Renal cortical epithelial cell (primary cell): Measurements from ENCODE around the gene MIGA1. TPM values are rescaled to one million over a fixed set of nuclear protein-coding genes. Genes with fewer than 3 reads are reported as not detected.
A peak's percentile ranks its signal among the peaks of the same experiment; 100 is the strongest.
"Not testable (repeated sequence)": the region's sequence is repeated elsewhere in the genome, so short reads cannot be mapped to it uniquely, and the experiment has no call there.

Experiments
- DNase-seq: peaks from one replicate; pipeline ENCODE4 v3.0.0-alpha.2; 2011; ENCODE audit warnings: low read depth
- total RNA-seq: library from RNA; depleted of rRNA; stranded (reverse); fragments of >200 nt; gene quantifications from 2 replicates; pipeline ENCODE4 v1.2.3, GENCODE V29; 2014

Gene MIGA1
- total RNA-seq, 1 donor from 2014 or later: 23.9 TPM

DNA sequence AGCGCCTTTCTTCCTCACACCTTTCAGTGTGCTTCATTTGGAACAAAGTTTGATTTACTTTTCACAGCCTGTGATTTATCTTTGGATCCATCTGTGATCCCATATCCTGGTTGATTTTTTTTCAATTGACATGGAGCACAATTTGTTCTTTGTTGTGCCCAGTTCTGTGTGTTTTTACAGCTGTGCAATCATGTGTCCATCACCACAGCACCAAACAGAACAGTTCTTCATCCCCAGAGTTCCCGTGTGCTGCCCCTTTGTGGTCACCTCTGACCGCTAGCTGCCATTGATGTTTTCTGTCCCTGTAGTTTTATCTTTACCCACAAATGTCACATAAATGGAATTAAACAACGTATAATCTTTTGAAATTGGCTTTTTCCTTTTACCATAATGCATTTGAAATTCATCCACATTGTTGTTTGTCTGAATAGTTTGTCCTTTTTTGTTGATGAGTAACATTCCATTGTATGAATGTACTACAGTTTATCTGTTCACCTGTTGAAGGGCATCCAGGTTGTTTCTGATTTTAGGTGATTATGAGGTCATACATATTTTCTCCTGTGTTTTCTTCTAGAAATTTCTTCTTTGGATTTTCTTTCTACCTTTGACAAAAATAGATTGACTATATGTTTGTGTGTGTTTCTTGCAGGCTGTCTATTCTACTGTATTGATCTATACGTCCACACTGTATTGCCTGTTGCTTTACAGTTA, 17.4 kb downstream of the MIGA1 start:
- DNase-seq: no peak

DNA sequence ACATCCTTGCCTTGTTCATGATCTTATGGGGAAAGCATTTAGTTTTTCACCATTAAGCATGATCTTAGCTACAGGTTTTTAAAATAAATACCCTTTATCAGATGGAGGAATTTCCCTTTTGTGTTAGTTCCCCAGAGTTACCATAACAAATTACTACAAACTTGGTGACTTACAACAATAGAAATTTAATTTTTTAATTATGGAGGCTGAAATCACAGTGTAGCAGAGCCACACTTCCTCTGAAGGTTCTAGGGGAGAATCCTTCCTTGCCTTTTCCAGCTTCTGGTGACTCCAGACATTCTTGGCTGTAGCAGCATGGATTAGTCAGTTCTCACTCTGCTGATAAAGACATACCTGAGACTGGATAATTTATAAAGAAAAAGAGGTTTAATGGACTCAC, 18.5 kb downstream of the MIGA1 start:
- peak; percentile 22 for DNase-seq

DNA sequence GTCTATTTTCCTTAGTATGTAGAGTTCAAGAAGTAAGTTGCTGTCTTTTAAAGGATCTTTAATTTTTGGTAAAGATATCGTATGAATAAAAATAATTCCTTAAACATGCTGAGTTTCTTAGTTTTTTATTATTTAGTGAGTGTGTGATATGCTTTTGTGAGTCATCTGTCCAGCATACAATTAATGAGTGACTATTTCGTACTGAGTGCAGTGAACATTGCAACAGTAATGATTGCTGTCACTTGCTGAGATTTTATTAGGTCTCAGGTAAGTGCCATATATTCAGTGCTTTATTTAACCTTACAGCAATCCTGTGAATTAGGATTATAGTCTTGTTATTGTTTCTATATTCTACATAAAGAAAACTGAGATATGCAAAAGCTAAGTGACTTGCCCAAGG, 22.6 kb downstream of the MIGA1 start:
- peak; percentile 83 for DNase-seq

DNA sequence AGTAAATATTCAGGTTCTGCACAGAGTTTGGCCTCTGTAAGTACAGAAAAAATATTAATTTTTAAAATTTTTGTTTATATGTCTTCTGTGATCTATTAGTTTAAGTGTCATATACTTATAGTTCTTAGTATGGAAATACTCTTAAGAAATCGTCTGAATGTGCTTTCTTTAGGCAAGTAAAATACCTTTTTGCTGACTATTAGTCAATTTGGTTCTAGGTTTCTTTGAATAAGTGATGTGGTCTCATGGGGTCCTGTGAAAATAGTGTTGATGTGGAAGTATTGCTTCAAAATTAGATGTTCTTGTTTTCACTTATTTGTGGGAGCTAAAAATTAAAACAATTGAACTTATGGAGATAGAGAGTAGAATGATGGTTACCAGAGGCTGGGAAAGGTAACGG, 23.9 kb downstream of the MIGA1 start:
- DNase-seq: no peak

DNA sequence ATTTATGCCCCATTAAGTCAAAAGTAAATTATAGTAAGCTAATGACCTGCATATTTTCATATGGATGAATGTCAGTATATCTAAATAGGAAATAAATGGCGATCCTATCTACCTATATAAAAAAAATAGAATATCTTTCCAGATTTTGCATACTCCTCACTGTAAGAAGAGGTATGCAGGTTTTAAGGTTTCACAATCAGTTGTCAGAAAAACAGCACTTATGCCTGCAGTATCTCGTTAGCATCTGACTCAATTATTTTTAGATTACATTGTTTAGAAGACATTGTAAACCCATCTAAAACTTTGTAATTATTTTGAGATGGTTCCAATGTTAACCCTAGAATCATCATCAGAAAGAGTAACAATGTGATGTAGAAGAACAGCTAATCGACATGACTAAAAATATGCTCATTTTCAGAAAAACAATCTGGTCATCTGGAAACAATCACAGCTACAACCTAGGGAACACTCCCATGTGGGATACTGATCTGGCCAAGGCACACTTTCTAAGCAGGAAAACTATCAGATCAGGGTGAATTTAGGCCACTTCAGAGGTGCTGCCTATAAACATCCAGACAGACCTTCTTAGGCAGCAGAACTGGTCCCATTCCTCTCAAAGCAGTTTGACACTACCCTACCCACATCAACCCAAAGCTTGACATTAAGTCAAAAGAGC, 30.5 kb downstream of the MIGA1 start:
- not testable (repeated sequence) for DNase-seq

DNA sequence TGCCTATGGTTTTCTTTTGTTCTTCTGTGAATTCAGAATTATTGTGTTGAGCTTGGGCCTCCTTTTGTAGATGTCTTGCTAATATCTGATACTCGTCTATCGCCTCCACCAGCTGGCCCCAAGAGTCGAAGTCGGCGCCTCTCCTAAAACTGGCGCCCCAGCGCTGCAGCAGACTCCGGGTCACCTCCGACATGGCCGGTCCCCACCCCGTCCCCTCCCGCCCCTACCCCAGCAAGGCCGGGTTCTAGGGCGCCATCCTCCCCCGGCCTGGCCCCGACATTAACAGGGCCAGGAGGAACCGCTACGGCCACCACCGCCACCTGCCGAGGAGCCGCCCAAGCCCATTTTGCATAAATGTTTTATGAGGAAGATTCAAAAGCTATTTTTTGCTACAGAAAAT, 32.1 kb downstream of the MIGA1 start:
- not testable (repeated sequence) for DNase-seq

DNA sequence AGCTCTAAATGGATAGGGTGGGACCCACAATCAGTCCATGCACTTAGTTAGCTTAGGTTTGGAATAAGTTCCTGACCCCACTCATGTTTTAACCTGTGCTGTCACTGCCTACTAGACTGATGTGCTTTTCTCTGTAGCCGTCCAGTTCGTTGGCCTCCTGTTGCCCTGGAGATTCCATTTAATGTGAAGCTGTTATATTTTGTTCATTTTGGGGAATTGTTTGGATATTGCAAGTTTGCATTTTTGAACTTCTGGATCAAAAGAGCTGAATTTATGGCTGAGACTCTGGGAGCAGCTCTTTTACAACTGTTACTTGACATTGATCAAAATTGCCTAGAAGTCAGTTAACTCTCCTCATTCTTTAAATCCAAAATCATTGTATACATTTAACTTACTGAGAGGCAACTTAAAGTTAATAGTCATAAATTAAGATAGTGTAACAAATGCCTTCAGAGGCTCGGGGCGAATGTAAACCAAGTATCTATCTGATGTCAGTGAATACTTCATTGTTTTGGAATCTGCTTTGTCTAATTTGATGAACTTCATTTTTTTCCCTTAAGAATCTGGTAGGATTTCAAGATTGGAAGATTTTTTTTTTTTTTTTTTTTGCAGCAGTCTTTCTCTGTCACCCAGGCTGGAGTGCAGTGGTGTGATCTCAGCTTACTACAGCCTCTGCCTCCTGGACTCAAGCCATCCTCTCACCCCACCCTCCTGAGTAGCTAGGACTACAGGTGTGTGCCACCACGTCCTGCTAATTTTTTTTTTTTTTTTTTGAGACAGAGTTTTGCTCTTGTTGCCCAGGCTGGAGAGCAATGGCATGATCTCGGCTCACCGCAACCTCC, 38.1 kb downstream of the MIGA1 start:
- DNase-seq: no peak

DNA sequence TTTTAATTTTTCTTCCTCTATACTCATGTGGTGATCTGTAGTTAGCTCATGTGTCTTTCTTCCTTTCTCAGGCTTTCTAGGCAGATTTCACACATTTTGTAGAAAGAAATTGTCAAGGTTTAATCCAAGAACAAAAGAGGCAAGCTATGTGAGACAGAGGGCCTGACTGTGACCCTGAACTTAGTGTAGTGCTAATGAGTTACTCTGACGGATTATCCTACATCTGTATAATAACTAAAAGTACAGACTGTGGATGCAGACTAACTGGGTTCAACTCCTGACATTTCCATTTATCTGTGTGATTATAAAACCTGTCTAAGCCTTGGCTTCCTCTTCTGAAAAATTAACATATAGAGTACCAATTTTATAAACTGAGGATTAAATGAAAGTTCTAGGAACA, 40.7 kb downstream of the MIGA1 start:
- DNase-seq: no peak

DNA sequence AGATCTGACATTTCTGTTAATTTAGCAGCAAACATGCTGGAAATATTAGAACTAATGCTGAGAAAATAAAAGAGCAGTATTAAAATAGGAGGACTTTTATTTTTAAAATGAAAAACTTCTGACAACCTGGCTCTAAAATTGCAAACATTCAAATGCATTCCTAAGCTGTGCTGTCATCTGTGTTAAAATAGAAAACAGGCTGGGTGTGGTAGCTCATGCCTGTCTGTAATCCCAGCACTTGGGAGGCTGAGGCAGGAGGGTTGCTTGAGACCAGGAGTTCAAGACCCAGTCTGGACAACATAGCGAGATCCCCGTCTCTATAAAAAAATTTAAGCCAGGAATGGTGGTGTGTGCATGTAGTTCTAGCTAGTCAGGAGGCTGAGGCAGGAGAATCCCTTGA, 44.6 kb downstream of the MIGA1 start:
- peak; percentile 75 for DNase-seq

DNA sequence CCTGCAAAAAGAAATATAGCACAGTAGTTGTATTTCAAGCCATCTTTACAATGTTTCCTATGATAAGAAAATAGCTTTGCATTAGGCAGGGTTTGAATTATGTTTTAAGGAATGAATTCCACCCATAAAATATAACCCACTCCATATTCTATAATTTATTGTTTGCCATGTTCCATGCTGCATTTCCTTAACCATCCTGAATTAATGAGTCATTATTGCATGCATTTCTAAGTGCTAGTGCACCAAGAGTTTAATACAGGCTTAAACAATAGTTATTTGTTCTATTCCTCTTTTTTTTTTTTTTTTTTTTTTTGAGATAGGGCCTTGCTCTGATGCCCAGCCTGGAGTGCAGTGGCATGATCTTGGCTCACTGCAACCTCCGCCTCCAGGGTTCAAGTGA, 45.2 kb downstream of the MIGA1 start:
- no peak for DNase-seq

DNA sequence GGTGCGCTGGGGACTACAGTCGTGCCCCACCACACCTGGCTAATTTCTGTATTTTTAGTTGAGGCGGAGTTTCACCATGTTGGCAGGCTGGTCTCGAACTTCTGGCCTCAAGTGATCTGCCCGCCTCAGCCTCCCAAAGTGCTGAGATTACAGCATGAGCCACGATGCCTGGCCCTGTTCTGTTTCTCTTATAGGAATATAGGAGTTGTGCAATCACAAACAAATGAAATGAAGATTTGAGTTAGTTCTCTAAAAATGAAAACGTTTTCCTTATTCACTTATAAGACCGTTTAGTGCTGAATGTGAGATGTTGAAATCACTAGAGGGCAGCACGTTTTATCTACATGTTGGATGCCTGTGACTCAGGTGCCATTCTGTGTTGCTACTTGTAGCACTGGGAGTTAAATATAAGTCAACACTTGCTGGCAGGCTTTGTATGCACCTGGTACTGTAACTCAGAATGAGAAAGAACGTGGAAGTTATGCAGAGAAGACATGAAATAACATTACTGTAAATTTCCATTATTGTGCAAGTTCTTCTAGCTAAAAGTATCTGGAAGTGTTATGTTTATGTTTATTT, 45.8 kb downstream of the MIGA1 start:
- DNase-seq: peak; percentile 90

DNA sequence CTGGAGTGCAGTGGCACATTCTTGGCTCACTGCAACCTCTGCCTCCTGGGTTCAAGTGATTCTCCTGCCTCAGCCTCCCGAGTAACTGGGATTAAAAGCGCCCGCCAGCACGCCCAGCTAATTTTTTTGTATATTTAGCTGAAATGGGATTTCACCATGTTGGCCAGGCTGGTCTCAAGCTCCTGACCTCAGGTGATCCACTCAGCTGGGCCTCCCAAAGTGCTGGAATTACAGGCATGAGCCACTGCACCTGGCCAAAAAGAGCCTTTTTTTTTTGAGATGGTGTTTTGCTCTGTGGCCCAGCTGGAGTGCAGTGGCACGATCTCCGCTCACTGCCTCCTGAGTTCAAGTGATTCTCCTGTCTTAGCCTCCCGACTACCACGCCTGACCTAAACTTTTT, 47.4 kb downstream of the MIGA1 start:
- DNase-seq: not testable (repeated sequence)

DNA sequence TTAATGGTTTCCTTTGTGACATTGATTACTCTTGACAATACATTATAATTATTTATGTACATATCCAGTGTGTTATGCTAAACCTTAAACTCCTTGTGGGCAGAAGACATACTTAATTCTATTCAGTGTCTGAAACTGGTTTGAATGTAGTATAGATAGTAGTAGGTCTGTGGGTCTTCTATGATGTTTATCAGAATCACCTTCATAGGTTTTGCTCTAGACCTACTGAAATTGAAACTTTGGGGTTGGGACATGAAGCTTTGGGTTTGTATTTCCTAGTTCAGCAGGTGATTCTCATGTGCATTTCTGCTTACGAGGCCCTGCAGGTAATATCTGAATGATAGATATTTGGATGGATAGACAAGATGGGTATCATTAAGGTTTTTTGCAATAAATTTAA, 48.6 kb downstream of the MIGA1 start:
- no peak for DNase-seq

DNA sequence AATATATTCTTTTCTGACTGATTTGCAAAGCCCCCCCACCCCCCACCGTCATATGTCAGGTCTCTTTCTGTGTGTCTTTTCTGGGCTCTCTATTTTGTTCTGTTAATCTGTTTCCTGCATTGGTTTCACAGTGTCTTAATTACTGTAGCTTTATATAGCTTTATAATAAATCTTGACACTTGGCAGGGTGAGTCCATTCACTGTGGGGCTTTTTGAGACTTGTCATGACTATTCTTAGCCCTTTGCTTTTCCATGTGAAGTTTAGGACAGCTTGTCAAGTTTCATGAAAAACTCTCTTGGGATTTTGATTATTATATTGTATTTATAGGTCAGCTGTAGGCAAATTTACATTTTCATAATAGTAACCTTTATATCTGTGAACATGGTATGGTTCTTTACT, 50.4 kb downstream of the MIGA1 start:
- DNase-seq: no peak

DNA sequence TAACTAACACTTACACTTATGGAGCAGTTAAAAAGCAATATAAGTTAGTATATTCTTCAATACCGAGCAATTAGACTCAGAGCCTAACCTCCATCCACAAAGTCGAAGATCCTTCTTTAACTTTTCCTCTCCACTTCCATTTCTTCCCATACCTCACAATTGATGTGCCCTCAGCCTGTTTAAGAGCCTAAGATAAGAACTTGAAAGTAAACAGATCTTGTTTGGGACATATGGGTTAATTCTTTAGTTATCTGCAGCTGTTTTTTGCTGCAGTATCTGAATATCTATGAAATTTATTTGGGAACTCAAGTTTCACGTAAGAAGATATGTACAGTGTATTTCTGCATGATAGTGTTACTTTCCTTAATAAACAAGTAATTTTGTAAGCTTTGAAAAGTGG, 51.5 kb downstream of the MIGA1 start:
- no peak for DNase-seq

DNA sequence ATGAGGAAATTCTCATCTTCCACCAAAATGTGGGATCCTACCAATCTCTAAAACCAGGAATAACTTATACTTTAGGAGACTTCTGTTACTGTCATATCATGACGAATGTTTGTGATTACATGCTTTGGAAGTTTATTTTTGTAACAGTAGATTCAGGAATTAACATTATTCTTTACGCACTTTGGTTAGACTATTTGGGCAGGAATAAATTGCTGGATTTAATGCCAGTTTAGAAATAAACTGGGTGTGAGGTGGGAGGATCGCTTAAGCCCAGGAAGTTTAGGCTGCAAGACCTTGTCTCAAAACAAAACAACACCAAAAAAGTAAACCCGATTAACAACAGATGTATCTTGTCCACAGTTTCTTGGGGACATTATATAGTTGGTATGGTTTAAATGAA, 52.1 kb downstream of the MIGA1 start:
- no peak for DNase-seq

DNA sequence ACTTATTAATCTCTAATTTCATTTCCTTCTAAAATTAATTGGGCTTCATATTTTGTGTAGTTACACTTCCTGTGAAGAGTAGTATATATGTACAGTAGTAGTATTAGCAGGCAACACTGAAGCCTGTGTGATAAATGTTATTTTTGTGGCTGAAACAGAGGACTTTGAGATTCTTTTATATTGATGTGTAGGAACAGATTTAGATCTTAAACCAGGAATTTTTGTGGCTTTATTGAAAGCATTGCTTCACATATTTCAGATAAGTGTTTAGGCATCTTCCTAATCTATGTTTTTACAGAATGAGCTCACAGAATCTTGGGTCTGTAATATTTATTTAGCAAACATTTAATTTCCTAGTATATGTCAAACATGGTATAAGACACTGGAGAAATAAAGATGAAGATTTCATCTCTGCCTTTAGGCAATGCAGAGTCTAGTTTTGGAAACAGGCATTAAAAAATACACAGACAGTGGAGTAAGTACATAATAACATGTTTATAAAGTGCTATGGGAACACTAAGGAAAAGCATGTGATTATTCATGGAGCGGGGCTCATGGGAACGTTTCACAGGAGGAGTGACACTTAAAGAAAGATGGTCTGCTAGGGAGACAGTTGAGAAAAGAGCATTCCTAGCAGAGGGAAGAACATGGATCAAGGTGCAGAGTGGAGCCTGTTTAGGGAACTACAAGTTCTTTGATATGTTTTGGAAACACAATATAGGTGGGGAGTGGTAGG, 52.7 kb downstream of the MIGA1 start:
- peak; percentile 42 for DNase-seq

DNA sequence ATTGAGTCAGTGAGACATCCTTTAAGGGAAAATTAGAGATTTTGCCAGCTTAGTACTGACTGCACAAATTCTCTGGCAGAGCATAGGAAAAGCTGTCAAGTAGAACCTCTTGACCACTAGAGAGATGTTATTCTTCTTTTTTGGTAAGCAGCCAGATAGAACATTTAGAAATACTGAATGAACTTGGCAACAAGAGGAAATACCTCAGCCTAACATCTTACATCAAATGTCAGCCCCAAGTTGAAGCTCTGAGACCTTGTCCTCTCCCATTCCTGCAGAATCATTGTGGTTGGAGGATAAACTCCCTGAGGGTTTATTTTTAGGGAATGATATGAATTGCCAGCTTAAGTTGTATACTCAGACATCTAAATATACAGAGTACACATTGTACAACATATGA, 53.5 kb downstream of the MIGA1 start:
- peak; percentile 97 for DNase-seq

DNA sequence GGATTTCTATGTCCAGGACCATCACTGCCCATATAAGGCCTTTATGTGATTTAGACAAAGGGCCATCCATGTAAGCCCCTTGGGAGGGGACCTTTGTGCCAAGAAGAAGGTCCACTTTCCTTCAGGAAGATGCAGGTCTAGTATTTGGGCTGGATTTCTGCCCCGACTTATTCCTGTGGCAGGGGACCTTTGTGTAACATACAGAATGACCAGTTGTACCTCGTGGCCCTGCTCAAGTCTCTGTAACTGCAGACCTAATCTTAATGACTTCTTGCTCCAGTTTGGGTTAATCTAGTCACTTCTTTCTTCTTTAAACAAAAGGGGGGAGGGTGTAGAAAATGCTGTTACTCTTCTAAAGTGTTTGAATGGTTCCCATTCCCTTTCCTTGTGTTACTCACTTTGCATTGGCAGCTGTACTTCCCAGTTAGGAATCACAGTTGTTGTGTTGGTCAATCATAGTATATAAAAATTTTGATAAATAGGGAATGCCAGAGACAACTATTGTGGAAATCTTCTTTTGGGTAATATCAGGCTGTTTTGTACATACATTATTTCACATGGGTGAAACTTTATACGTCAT, 54.2 kb downstream of the MIGA1 start:
- DNase-seq: no peak

DNA sequence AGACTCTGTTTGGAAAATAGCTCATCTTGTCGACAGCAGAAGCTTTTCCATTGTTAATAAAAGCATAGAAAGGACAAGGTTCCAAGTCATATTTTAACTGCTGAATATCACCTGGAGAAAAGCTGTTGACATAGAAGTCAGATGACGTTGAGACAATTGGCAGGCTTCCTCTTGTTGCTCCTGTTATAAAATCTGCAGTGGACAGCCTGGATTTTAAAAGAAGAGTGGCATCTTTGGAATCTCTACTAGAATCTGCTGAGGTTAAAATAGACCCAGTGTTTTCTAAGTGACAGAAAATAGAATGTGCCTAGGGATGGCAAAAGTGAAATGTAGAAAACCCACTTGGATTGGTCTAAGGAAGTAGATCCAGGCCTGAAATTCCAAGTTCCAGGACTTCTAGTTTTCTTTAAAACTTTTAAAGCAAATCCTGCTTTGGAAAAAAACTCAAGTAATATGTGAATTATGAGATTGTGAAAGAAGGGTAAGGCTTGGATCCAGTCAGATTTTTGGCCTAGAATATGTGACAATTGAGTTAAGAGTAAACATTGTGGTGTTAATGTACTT, 55.4 kb downstream of the MIGA1 start:
- peak; percentile 61 for DNase-seq

DNA sequence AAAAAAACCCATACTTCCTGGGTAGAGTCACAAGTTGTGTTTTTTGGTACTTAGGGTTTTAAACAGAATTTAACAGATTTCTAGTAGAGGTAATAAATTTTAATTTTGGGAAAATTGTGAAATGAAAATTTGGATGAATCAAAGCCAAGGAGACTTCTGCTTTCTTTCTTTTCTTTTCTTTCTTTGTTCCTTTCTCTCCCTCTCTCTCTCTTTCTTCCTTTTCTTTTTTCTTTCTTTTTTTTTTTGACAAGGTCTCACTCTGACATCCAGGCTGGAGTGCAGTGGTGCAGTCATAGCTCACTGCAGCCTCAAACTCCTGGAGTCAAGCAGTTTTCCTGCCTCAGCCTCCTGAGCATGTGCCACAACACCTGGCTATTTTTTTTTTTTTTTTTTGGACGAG, 62.1 kb downstream of the MIGA1 start:
- DNase-seq: no peak
